ENCODE results near the gene IGDCC3.

The IGDCC3 gene

DNA sequence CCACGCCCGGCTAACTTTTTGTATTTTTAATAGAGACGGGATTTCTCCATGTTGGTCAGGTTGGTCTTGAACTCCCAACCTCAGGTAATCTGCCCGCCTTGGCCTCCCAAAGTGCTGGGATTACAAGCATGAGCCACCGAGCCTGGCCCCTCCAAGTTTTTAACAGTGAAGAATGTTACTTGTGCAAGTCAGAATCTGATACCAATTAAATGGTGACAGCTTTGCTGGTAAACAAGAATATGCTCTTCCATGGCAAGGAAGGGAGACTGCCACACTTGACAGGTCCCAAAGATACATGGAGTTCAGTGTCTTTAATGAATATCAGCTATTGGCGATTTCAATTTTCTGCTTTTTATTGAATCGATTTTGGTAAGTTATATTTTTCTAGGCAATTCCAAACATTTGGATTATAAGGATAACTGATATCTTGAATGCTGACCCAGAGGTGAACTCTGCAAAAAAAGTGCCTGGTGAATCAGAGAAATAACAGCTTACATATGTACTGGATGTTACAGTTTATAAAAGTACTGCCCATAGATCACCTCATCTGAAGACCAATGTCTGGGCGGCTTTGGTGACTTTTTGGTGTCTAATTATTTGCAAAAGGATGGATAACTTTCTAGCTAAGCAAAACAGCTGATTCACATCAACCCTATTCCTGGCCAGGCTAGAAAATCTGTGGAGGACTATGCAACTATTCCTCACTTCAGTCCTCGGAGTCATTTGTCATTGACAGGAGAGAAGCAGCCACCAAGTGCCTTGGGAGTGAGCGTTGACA, 92.3 kb downstream of the IGDCC3 start:
- DNase-seq, result no peak

DNA sequence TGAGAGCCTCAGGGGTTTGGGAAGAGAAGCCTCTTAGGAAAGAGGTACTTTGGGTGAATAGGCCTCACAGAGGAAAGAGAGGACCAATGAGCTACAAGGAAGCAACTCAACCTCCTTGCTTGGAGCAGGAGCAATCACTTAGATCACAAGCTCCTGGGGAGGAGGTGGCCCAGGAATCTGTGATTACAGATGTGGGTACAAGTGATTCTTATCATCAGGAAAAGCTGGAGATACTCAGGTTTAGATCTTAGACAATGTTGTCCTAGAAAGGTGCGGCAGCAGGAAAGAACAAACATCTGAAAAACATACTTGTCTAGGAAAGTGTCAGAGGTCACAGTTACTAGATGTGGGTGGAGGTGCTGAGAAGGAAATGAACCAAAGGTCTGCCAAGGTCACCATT, 99.3 kb downstream of the IGDCC3 start:
- no peak for DNase-seq
